Body of pancreas (tissue), 4 donors: ENCODE results near the gene RPS14.

ENCODE experiments used
- CTCF ChIP-seq, 7 experiments: fragments of 450-650 bp in 4 of 7; fragments of 200-600 bp in 3 of 7; sonication (generic) in 3 of 7; IDR thresholded peaks; one replicate each; pipeline ENCODE4 v1.5.1; 2016 to 2019; ENCODE audit warnings: antibody characterized with exemption in 7 of 7
- POLR2A ChIP-seq, 3 donors: fragments of 450-650 bp; IDR thresholded peaks; one replicate each; pipeline ENCODE4 v1.6.1; 2016; ENCODE audit warnings: antibody characterized with exemption in 3 of 3, mild to moderate bottlenecking in 2 of 3

- no peak for TF ChIP-seq CTCF (IDR thresholded peaks at IDR 0.05)
- TF ChIP-seq POLR2A (IDR thresholded peaks at IDR 0.05) = no peak
These were observed 32.5 kb upstream of the RPS14 start for GRCh38 chr5:150481972-150482406.
